GM23248 (cell line): ENCODE data around the gene CD248. TPM values are rescaled to one million over a fixed set of nuclear protein-coding genes. Genes with fewer than 3 reads are reported as not detected.

Experiments
- DNase-seq: peaks from one replicate; pipeline ENCODE4 v3.0.0-alpha.2; 2015
- H2AFZ ChIP-seq: fragments of 200-600 bp; sonication (generic); 2 replicates; pipeline ENCODE4 v1.6.1; 2016; ENCODE audit warnings: antibody characterized with exemption
- H3F3A ChIP-seq: fragments of 200-600 bp; sonication (generic); 2 replicates; pipeline ENCODE4 v1.6.1; 2016; ENCODE audit warnings: mild to moderate bottlenecking, antibody characterized with exemption, mixed run types; ENCODE audit not compliant: insufficient read depth
- H3K27ac ChIP-seq: fragments of 200-600 bp; sonication (generic); 2 replicates; pipeline ENCODE4 v1.5.1; 2016; ENCODE audit warnings: mild to moderate bottlenecking
- H3K27me3 ChIP-seq: fragments of 200-600 bp; sonication (generic); replicated peaks from 2 replicates; pipeline ENCODE4 v1.6.1; 2016; ENCODE audit warnings: mild to moderate bottlenecking; ENCODE audit not compliant: insufficient read depth
- H3K36me3 ChIP-seq: fragments of 200-600 bp; sonication (generic); 2 replicates; pipeline ENCODE4 v1.6.1; 2016; ENCODE audit warnings: low read depth, mild to moderate bottlenecking
- H3K4me1 ChIP-seq: fragments of 200-600 bp; sonication (generic); 2 replicates; pipeline ENCODE4 v1.6.1; 2016; ENCODE audit warnings: mild to moderate bottlenecking; ENCODE audit not compliant: insufficient read depth
- H3K4me2 ChIP-seq: fragments of 200-600 bp; sonication (generic); one replicate; pipeline ENCODE4 v1.6.1; 2016; ENCODE audit warnings: mild to moderate bottlenecking; ENCODE audit not compliant: unreplicated experiment
- H3K4me3 ChIP-seq: fragments of 200-600 bp; sonication (generic); 2 replicates; pipeline ENCODE4 v1.5.1; 2016; ENCODE audit warnings: mild to moderate bottlenecking
- H3K79me2 ChIP-seq: fragments of 200-600 bp; sonication (generic); 2 replicates; pipeline ENCODE4 v1.6.1; 2016; ENCODE audit warnings: mild to moderate bottlenecking; ENCODE audit not compliant: insufficient read depth
- H3K9ac ChIP-seq: fragments of 200-600 bp; sonication (generic); 2 replicates; pipeline ENCODE4 v1.6.1; 2016; ENCODE audit warnings: mild to moderate bottlenecking
- H3K9me2 ChIP-seq: fragments of 200-600 bp; sonication (generic); 2 replicates; pipeline ENCODE4 v1.6.1; 2016; ENCODE audit warnings: mixed run types, mild to moderate bottlenecking, moderate library complexity; ENCODE audit not compliant: insufficient read depth
- H3K9me3 ChIP-seq: fragments of 200-600 bp; sonication (generic); one replicate; pipeline ENCODE4 v1.6.1; 2017; ENCODE audit warnings: low read depth
- H4K20me1 ChIP-seq: fragments of 200-600 bp; sonication (generic); 2 replicates; pipeline ENCODE4 v1.6.0; 2016; ENCODE audit not compliant: insufficient read depth
- EZH2 ChIP-seq: fragments of 200-600 bp; sonication (generic); IDR thresholded peaks from 2 replicates; pipeline ENCODE4 v1.6.1; 2018; ENCODE audit warnings: antibody characterized with exemption, mild to moderate bottlenecking; ENCODE audit not compliant: insufficient read depth, poor library complexity, severe bottlenecking
- EZH2phosphoT487 ChIP-seq: fragments of 200-600 bp; sonication (generic); IDR thresholded peaks from 2 replicates; pipeline ENCODE4 v1.6.1; 2018; ENCODE audit warnings: antibody characterized with exemption, moderate library complexity, mild to moderate bottlenecking, low read depth; ENCODE audit not compliant: insufficient read depth
- WGBS, 2 experiments: methylation state at CpG; one replicate each; pipeline ENCODE4 v1.1.6; 2015 to 2017; ENCODE audit warnings: low lambda C conversion rate in 2 of 2, low coverage in 1 of 2; ENCODE audit errors: missing lambda C conversion rate in 2 of 2; 5-methylcytosine and 5-hydroxymethylcytosine counted together
- in situ Hi-C: fragments of 300-500 bp; cut with MboI; formaldehyde crosslinking; loops from 2 replicates; pipeline ENCODE4 v1.15.0; 2020
- polyA plus RNA-seq: library from polyadenylated mRNA; unstranded; fragments of >200 nt; fragmentation: Nextera tagmentation; extraction: Ambion mirVana; gene quantifications from 2 replicates; pipeline ENCODE4 v1.2.1, GENCODE V29; 2016
- total RNA-seq: library from RNA; depleted of rRNA; stranded (reverse); fragments of >200 nt; shearing (Covaris generic); gene quantifications from 2 replicates; pipeline ENCODE4 v1.2.3, GENCODE V29; 2014

The CD248 gene
- total and polyA plus RNA-seq, 2 experiments from 2014 or later: 212 to 616 TPM

DNA sequence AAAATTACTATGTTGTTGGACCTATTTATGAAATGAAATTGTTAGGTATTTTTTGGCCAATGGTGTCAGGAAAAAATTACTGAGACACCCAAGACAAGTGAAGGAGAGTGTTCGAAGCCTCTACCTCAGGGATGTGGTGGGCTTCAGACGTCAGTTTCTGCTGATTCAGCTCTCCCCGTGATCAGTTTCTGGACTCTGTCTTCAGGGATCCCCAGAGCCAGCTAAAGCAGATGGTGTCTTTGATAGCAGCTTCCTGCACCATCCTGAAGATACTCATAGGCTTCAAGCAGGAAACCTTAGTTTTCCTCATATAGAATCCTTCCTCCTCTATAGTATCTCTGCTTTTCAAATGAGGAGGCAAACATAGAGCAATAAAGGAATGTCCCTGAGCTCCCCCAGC, 7.4 kb downstream of the CD248 start:
- H3K4me2 ChIP-seq: no peak overlapping the region
- H3K27me3 ChIP-seq: no peaks in the 10 kb centered on the region
- no peaks in the 10 kb centered on the region for H3K9me3 ChIP-seq
- no peaks in the 10 kb centered on the region for H3K36me3 ChIP-seq
- H3K27ac ChIP-seq: no peak overlapping the region
- H3K4me1 ChIP-seq: no peaks in the 10 kb centered on the region
- WGBS, 2 experiments: 34 to 40% methylated on average over 3 of the region's 3 CpGs
- H3K9me2 ChIP-seq: no peaks in the 10 kb centered on the region
- H3K9ac ChIP-seq: no peak overlapping the region
- TF ChIP-seq EZH2 (no peak), EZH2phosphoT487 (no peak)
- H3F3A ChIP-seq: peaks cover 9% of the 10 kb centered on the region
- no peaks in the 10 kb centered on the region for H4K20me1 ChIP-seq
- in situ Hi-C loops: loop anchor here (10.0 kb wide), 1 partner anchor 75 kb away; no protein-coding TSS in a partner anchor
- DNase-seq: no peak
- no peak overlapping the region for H2AFZ ChIP-seq
- peaks cover 8% of the 10 kb centered on the region for H3K79me2 ChIP-seq
- no peak overlapping the region for H3K4me3 ChIP-seq

DNA sequence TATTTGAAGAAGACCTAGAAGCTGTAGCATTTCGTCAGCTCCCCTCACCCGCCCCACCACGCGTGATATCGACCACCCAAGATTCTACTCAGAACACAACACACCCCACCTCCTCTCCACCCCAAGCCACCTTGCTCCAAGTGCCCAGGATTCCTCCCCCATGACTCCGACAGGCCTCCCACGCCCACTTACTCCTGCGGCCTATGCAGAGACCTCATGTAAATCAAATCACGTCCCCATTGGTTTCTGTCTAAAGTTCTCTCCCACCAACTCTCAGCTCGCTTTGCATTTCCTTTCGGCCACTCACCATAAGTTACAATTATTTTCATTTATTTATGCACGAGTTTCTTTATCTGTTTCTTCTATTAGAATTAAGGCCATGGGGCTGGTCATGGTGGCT, 14.2 kb downstream of the CD248 start:
- Histone ChIP-seq H3K27ac (no peak overlapping the region), H3K9ac (no peak overlapping the region), H3K36me3 (no peaks in the 10 kb centered on the region), H4K20me1 (no peaks in the 10 kb centered on the region), H3F3A (no peaks in the 10 kb centered on the region), H3K9me2 (no peaks in the 10 kb centered on the region), H3K9me3 (no peaks in the 10 kb centered on the region), H2AFZ (no peak overlapping the region), H3K4me2 (no peak overlapping the region), H3K4me1 (no peaks in the 10 kb centered on the region), H3K4me3 (no peak overlapping the region), H3K27me3 (no peaks in the 10 kb centered on the region), H3K79me2 (no peaks in the 10 kb centered on the region)
- 69 to 70% methylated on average over 10 to 12 of the region's 12 CpGs for WGBS, 2 experiments
- in situ Hi-C loops: loop anchor here (10.0 kb wide), 1 partner anchor 82 kb away; no protein-coding TSS in a partner anchor
- TF ChIP-seq EZH2phosphoT487 (no peak), EZH2 (no peak)
- no peak for DNase-seq

DNA sequence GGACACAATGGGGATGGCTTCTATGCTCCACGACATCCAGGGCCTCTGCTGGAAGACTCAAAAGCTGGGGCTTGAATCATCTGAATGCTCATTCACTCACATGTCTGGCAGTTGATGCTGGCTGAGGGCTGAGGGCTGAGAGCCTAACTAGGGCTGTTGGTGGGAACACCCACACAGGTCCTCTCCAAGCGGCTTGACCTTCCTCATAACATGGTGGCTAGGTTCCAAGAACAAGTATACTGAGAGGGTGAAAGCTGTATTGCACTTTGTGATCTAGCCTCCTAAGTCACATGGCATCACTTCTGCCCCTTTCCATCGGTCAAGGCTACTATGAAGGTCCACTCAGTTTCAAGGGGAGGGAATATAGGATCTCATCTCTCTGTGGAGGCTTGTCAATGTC, 17.7 kb downstream of the CD248 start:
- no peaks in the 10 kb centered on the region for H3K79me2 ChIP-seq
- H3K27me3 ChIP-seq: no peaks in the 10 kb centered on the region
- no peaks in the 10 kb centered on the region for H3K9me3 ChIP-seq
- H2AFZ ChIP-seq: no peak overlapping the region
- WGBS, 2 experiments: 76 to 84% methylated on average over 3 of the region's 3 CpGs
- DNase-seq: no peak
- H3K4me1 ChIP-seq: no peaks in the 10 kb centered on the region
- in situ Hi-C loops: no loop called here
- H4K20me1 ChIP-seq: no peaks in the 10 kb centered on the region
- H3K9ac ChIP-seq: no peak overlapping the region
- H3K27ac ChIP-seq: no peak overlapping the region
- TF ChIP-seq EZH2phosphoT487: no peak
- TF ChIP-seq EZH2: no peak
- H3F3A ChIP-seq: no peaks in the 10 kb centered on the region
- no peaks in the 10 kb centered on the region for H3K36me3 ChIP-seq
- no peak overlapping the region for H3K4me3 ChIP-seq
- no peak overlapping the region for H3K4me2 ChIP-seq
- no peaks in the 10 kb centered on the region for H3K9me2 ChIP-seq

DNA sequence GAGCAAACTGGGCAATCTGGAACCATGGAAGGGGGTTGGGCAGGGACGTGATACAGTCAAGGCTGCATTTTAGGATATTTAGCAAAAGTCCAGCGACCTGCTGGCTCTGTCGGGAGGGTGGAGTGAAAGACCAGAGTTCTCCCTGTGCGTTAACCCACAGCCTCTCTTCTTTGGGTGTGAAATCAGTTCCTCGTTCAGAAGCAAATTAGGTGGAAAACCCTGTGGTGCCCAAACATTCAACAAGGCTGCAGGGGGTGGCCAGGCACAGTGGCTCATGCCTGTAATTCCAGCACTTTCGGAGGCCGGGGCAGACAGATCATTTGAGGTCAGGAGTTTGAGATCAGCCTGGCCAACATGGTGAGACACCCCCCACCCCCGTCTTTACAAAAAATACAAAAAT, 19.2 kb downstream of the CD248 start:
- in situ Hi-C loops: no loop called here
- no peak for DNase-seq
- WGBS, 2 experiments: 49 to 55% methylated on average over 8 of the region's 8 CpGs

More for the DNA sequence above, 19.2 kb downstream of the CD248 start:
- Histone ChIP-seq H3K79me2 (no peaks in the 10 kb centered on the region), H3K9ac (no peak overlapping the region), H3K4me1 (no peaks in the 10 kb centered on the region), H3K9me2 (no peaks in the 10 kb centered on the region), H3K4me2 (no peak overlapping the region), H4K20me1 (no peaks in the 10 kb centered on the region), H3K4me3 (no peak overlapping the region), H3K9me3 (no peaks in the 10 kb centered on the region), H3K36me3 (no peaks in the 10 kb centered on the region), H3K27ac (no peak overlapping the region), H3F3A (no peaks in the 10 kb centered on the region), H3K27me3 (peaks cover under 1% of the 10 kb centered on the region), H2AFZ (no peak overlapping the region)
- TF ChIP-seq EZH2: no peak
- TF ChIP-seq EZH2phosphoT487: no peak
